ENCODE data around the gene SORL1.

SORL1 gene

GRCh38 chr11:121415856-121416255, 36.3 kb upstream of the SORL1 start:
- H4K20me1 ChIP-seq (ENCODE audit: insufficient read depth, low read length), result no peaks in the 10 kb centered on the region
- H3K4me3 ChIP-seq (ENCODE audit: low read depth, low read length, poor library complexity, severe bottlenecking), result no peak overlapping the region
- no peak overlapping the region for H3K4me2 ChIP-seq (ENCODE audit: low read length)
- H3K4me1 ChIP-seq (ENCODE audit: insufficient read depth, low read length, severe bottlenecking), result peaks cover 34% of the 10 kb centered on the region
- no peaks in the 10 kb centered on the region for H3K36me3 ChIP-seq (ENCODE audit: insufficient read depth, low read length)
- H3F3A ChIP-seq (ENCODE audit: insufficient read depth, low read length), result no peaks in the 10 kb centered on the region
- no peaks in the 10 kb centered on the region for H3K27me3 ChIP-seq (ENCODE audit: insufficient read depth, low read length)
- H3K9me3 ChIP-seq (ENCODE audit: low read length), result no peaks in the 10 kb centered on the region
- TF ChIP-seq, protein P1, sequence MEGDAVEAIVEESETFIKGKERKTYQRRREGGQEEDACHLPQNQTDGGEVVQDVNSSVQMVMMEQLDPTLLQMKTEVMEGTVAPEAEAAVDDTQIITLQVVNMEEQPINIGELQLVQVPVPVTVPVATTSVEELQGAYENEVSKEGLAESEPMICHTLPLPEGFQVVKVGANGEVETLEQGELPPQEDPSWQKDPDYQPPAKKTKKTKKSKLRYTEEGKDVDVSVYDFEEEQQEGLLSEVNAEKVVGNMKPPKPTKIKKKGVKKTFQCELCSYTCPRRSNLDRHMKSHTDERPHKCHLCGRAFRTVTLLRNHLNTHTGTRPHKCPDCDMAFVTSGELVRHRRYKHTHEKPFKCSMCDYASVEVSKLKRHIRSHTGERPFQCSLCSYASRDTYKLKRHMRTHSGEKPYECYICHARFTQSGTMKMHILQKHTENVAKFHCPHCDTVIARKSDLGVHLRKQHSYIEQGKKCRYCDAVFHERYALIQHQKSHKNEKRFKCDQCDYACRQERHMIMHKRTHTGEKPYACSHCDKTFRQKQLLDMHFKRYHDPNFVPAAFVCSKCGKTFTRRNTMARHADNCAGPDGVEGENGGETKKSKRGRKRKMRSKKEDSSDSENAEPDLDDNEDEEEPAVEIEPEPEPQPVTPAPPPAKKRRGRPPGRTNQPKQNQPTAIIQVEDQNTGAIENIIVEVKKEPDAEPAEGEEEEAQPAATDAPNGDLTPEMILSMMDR (IDR thresholded peaks at IDR 0.05; ENCODE audit: low read length), result no peak
- TF ChIP-seq EZH2 (IDR thresholded peaks at IDR 0.05; ENCODE audit: borderline replicate concordance, low read length), result no peak
- H3K9me2 ChIP-seq (ENCODE audit: low read depth, low read length), result no peaks in the 10 kb centered on the region
- no peak overlapping the region for H3K9ac ChIP-seq (ENCODE audit: low read length)
- no peaks in the 10 kb centered on the region for H3K79me2 ChIP-seq (ENCODE audit: insufficient read depth, low read length)
- no peak overlapping the region for H2AFZ ChIP-seq (ENCODE audit: low read length)
- H3K27ac ChIP-seq (ENCODE audit: low read depth, low read length, poor library complexity, severe bottlenecking), result no peak overlapping the region

DNA sequence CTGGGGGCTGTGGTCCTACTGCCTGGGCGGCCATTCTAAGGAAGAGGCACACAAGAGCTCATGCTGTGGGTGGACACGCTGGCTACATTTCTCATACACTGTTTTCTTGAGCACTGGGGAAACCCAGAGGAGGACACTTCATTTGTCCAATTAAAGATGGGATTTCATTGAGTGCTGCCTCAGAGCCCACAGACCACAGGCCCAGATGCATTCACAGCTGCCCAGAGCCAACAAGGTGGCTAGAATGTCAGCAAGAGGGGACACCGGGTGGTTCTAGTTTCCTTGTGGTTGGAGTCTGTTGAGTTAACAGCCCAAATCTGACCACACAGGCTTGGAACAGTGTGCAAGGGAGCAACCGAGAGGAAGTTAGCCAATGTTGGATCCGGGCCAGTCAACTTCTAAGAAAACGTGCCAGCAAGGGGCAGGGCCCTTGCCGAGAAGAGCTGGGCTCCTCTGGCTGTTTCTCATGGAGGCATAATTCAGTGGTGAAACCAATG, 35.0 kb upstream of the SORL1 start:
- Histone ChIP-seq H3K27me3 (ENCODE audit: insufficient read depth, low read length) (no peaks in the 10 kb centered on the region), H3K27ac (ENCODE audit: low read depth, low read length, poor library complexity, severe bottlenecking) (peak overlapping the region; percentile 48), H2AFZ (ENCODE audit: low read length) (no peak overlapping the region), H3F3A (ENCODE audit: insufficient read depth, low read length) (no peaks in the 10 kb centered on the region), H3K9me2 (ENCODE audit: low read depth, low read length) (no peaks in the 10 kb centered on the region), H3K79me2 (ENCODE audit: insufficient read depth, low read length) (no peaks in the 10 kb centered on the region), H3K9me3 (ENCODE audit: low read length) (no peaks in the 10 kb centered on the region), H3K36me3 (ENCODE audit: insufficient read depth, low read length) (no peaks in the 10 kb centered on the region), H3K4me1 (ENCODE audit: insufficient read depth, low read length, severe bottlenecking) (peaks cover 47% of the 10 kb centered on the region), H3K9ac (ENCODE audit: low read length) (no peak overlapping the region), H3K4me2 (ENCODE audit: low read length) (no peak overlapping the region; the same call in 1 of the 2 replicates), H3K4me3 (ENCODE audit: low read depth, low read length, poor library complexity, severe bottlenecking) (no peak overlapping the region), H4K20me1 (ENCODE audit: insufficient read depth, low read length) (no peaks in the 10 kb centered on the region)
- TF ChIP-seq, protein P1 (IDR thresholded peaks at IDR 0.05; ENCODE audit: low read length), result no peak
- TF ChIP-seq EZH2 (IDR thresholded peaks at IDR 0.05; ENCODE audit: borderline replicate concordance, low read length), result no peak

DNA sequence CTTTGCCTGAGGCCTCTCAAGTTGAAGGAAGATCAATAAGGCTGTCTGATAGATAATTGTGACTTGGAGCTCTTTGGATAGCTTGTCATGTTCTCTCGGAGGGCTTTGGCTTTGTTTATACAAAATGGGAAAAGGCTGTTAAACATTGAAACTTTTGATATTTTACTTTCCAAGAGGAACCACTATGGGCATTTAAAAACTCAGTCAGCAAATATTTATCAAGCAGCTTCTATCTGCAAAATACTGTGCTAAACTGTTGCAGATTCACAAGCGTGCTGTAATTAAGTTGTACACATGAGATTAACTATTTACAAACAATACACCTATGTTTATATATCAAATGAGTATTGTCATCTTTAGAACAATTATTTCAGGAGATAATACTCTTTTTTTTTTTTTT, 34.5 kb upstream of the SORL1 start:
- Histone ChIP-seq H3K27me3 (ENCODE audit: insufficient read depth, low read length) (no peaks in the 10 kb centered on the region), H3F3A (ENCODE audit: insufficient read depth, low read length) (no peaks in the 10 kb centered on the region), H3K27ac (ENCODE audit: low read depth, low read length, poor library complexity, severe bottlenecking) (peak overlapping the region; percentile 48), H4K20me1 (ENCODE audit: insufficient read depth, low read length) (no peaks in the 10 kb centered on the region), H3K9ac (ENCODE audit: low read length) (no peak overlapping the region), H3K4me3 (ENCODE audit: low read depth, low read length, poor library complexity, severe bottlenecking) (no peak overlapping the region), H3K9me2 (ENCODE audit: low read depth, low read length) (no peaks in the 10 kb centered on the region), H3K4me1 (ENCODE audit: insufficient read depth, low read length, severe bottlenecking) (peaks cover 52% of the 10 kb centered on the region), H3K36me3 (ENCODE audit: insufficient read depth, low read length) (no peaks in the 10 kb centered on the region), H3K79me2 (ENCODE audit: insufficient read depth, low read length) (no peaks in the 10 kb centered on the region), H3K4me2 (ENCODE audit: low read length) (no peak overlapping the region; the same call in 1 of the 2 replicates), H3K9me3 (ENCODE audit: low read length) (no peaks in the 10 kb centered on the region), H2AFZ (ENCODE audit: low read length) (no peak overlapping the region)
- TF ChIP-seq, protein P1 (IDR thresholded peaks at IDR 0.05; ENCODE audit: low read length), result no peak
- TF ChIP-seq EZH2 (IDR thresholded peaks at IDR 0.05; ENCODE audit: borderline replicate concordance, low read length), result no peak
